Stimulated activated CD8-positive, alpha-beta memory T cell treated with anti-CD3 and anti-CD28 coated beads, Interleukin-4, amount 100 ng/mL, for 1 hour (primary cell): ENCODE measurements around the gene ADAMTSL2.

Experiments used
- DNase-seq, 2 donors: peaks; one replicate each; pipeline ENCODE4 v3.0.0-alpha.2; 2020; ENCODE audit warnings: low read depth in 2 of 2, low spot score in 1 of 2

Gene ADAMTSL2

GRCh38 chr9:133603135-133603927 is 68.8 kb downstream of the ADAMTSL2 start:
- DNase-seq = no peak

GRCh38 chr9:133604214-133604613 is 69.7 kb downstream of the ADAMTSL2 start:
- DNase-seq = peak in 1 of 2 donors; percentile 21

- DNase-seq = no peak
Observed at GRCh38 chr9:133604856-133605255, 70.4 kb downstream of the ADAMTSL2 start.

- DNase-seq = no peak
Observed at GRCh38 chr9:133605446-133605845, 70.9 kb downstream of the ADAMTSL2 start.

GRCh38 chr9:133605856-133606707 is 71.6 kb downstream of the ADAMTSL2 start:
- no peak for DNase-seq

GRCh38 chr9:133606708-133607025 is 72.2 kb downstream of the ADAMTSL2 start:
- no peak for DNase-seq

GRCh38 chr9:133607381-133607780 is 72.9 kb downstream of the ADAMTSL2 start:
- no peak for DNase-seq

- DNase-seq = no peak
Observed at GRCh38 chr9:133607976-133608375, 73.5 kb downstream of the ADAMTSL2 start.

GRCh38 chr9:133608382-133608781 is 73.9 kb downstream of the ADAMTSL2 start:
- DNase-seq = no peak

GRCh38 chr9:133608889-133609288 is 74.4 kb downstream of the ADAMTSL2 start:
- no peak for DNase-seq

- peak in 1 of 2 donors; percentile 2 for DNase-seq
Observed at GRCh38 chr9:133609311-133610098, 75.0 kb downstream of the ADAMTSL2 start, which contains the start of gene FAM163B. TSS of gene FAM163B (minus strand) at chr9:133609389. CDS start at chr9:133580223, 29,166 bp downstream.

- no peak for DNase-seq
Observed at GRCh38 chr9:133610845-133611244, 76.3 kb downstream of the ADAMTSL2 start.

GRCh38 chr9:133612051-133612450 is 77.5 kb downstream of the ADAMTSL2 start:
- no peak for DNase-seq

GRCh38 chr9:133612816-133613215 is 78.3 kb downstream of the ADAMTSL2 start:
- no peak for DNase-seq

- DNase-seq = no peak
Observed at GRCh38 chr9:133613432-133613831, 78.9 kb downstream of the ADAMTSL2 start.

- no peak for DNase-seq
Observed at GRCh38 chr9:133614056-133614455, 79.6 kb downstream of the ADAMTSL2 start.

- no peak for DNase-seq
Observed at GRCh38 chr9:133614678-133615077, 80.2 kb downstream of the ADAMTSL2 start.

GRCh38 chr9:133615186-133615585 is 80.7 kb downstream of the ADAMTSL2 start:
- DNase-seq = no peak

- no peak for DNase-seq
Observed at GRCh38 chr9:133615606-133616188, 81.2 kb downstream of the ADAMTSL2 start.

GRCh38 chr9:133616643-133617405 is 82.3 kb downstream of the ADAMTSL2 start:
- DNase-seq = no peak
